K562 (cell line): ENCODE measurements around the gene ZNF609. TPM values are rescaled to one million over a fixed set of nuclear protein-coding genes. Genes with fewer than 3 reads are reported as not detected.

Experiments
- ATAC-seq: fragments of 200-7000 bp; cut with Tn5 transposase; 3 replicates; pipeline ENCODE4 v1.9.1; 2020; ENCODE audit warnings: moderate library complexity
- BruUV-seq: library from RNA; stranded (reverse); fragments of 400-500 nt; replicated peaks from 2 replicates; lab custom pipeline; 2021; lab: Mats Ljungman, UMichigan
- CTCF ChIA-PET: fragments of 300-600 bp; formaldehyde crosslinking; extraction: SDS; loops from one replicate; lab custom pipeline; 2021; ENCODE audit warnings: low intra/inter-chr PET ratio; lab: Yijun Ruan, JAX
- POLR2A ChIA-PET: fragments of 300-600, 350-650 bp; sonication (Branson Sonifier 250); formaldehyde crosslinking; extraction: SDS; loops from one replicate; lab custom pipeline; 2021; ENCODE audit warnings: antibody characterized with exemption, inconsistent platforms; lab: Yijun Ruan, JAX
- DNase-seq, 4 experiments: peaks; one replicate each; pipeline versions ENCODE4 v3.0.0 to v3.0.0-alpha.2; 2011 to 2018; ENCODE audit warnings: low spot score in 3 of 4, mixed read lengths in 3 of 4; ENCODE audit errors: extremely low read depth in 1 of 4
- FAIRE-seq: peaks from 2 replicates; lab custom pipeline; 2011; peaks lifted over from hg19 to GRCh38; lab: Jason Lieb, UNC
- H2AFZ ChIP-seq: 2 replicates; pipeline ENCODE4 v1.6.0; 2011; ENCODE audit warnings: low read depth, low read length, control low read depth, inconsistent platforms
- H3K27ac ChIP-seq: fragments of 200-600 bp; 3 replicates; pipeline ENCODE4 v1.8.0; 2011; ENCODE audit warnings: low read depth, mild to moderate bottlenecking, control low read depth, inconsistent platforms, low read length, moderate library complexity, mixed read lengths; ENCODE audit errors: extremely low read depth
- H3K27me3 ChIP-seq, 2 experiments: fragments of 300-600 bp in 1 of 2; 2 replicates in 1 of 2; 3 replicates in 1 of 2; pipeline versions ENCODE4 v1.6.0 to v1.8.0; 2011; ENCODE audit warnings: inconsistent platforms in 2 of 2, low read length in 2 of 2, mild to moderate bottlenecking in 1 of 2, mixed read lengths in 1 of 2, moderate library complexity in 1 of 2; ENCODE audit not compliant: control insufficient read depth in 2 of 2, insufficient read depth in 2 of 2
- H3K36me3 ChIP-seq: fragments of 300-600 bp; 3 replicates; pipeline ENCODE4 v1.8.0; 2011; ENCODE audit warnings: mild to moderate bottlenecking, low read length, inconsistent platforms; ENCODE audit not compliant: control insufficient read depth, insufficient read depth
- H3K4me1 ChIP-seq, 2 experiments: fragments of 200-600 bp in 1 of 2; replicated peaks in 1 of 2; 2 replicates in 1 of 2; 3 replicates in 1 of 2; pipeline versions ENCODE4 v1.5.1 to v1.8.0; 2011; ENCODE audit warnings: inconsistent platforms in 2 of 2, low read length in 2 of 2, mild to moderate bottlenecking in 1 of 2, mixed read lengths in 1 of 2, moderate library complexity in 1 of 2; ENCODE audit not compliant: control insufficient read depth in 2 of 2, insufficient read depth in 2 of 2
- H3K4me2 ChIP-seq: 2 replicates; pipeline ENCODE4 v1.6.1; 2011; ENCODE audit warnings: low read length, control low read depth, inconsistent platforms, mixed read lengths; ENCODE audit not compliant: insufficient read depth
- H3K4me3 ChIP-seq: fragments of 200-600 bp; sonication (generic), shearing (Covaris generic); 2 replicates; pipeline ENCODE4 v1.5.1; 2016; ENCODE audit warnings: control low read depth, inconsistent platforms
- H3K79me2 ChIP-seq: fragments of 200-600 bp; 3 replicates; pipeline ENCODE4 v1.8.0; 2011; ENCODE audit warnings: low read length, inconsistent platforms; ENCODE audit not compliant: control insufficient read depth, insufficient read depth
- H3K9ac ChIP-seq, 2 experiments: 2 replicates each; pipeline versions ENCODE4 v1.6.0 to v1.6.1; 2011; ENCODE audit warnings: low read depth in 2 of 2, low read length in 2 of 2, control low read depth in 1 of 2, inconsistent platforms in 1 of 2, mild to moderate bottlenecking in 1 of 2, mixed read lengths in 1 of 2; ENCODE audit not compliant: insufficient read depth in 1 of 2
- H3K9me1 ChIP-seq: one replicate; pipeline ENCODE4 v1.6.0; 2011; ENCODE audit warnings: inconsistent platforms, mild to moderate bottlenecking, low read length, moderate library complexity; ENCODE audit not compliant: control insufficient read depth, insufficient read depth
- H3K9me3 ChIP-seq: replicated peaks from 2 replicates; pipeline ENCODE4 v1.5.1; 2011; ENCODE audit warnings: low read depth, low read length, inconsistent platforms; ENCODE audit not compliant: control insufficient read depth, insufficient read depth
- H4K20me1 ChIP-seq: replicated peaks from 2 replicates; pipeline ENCODE4 v1.6.1; 2011; ENCODE audit warnings: low read length, inconsistent platforms, mixed read lengths; ENCODE audit not compliant: control insufficient read depth, insufficient read depth
- CBFA2T2 ChIP-seq: fragments of 450-650 bp; conservative IDR thresholded peaks from 2 replicates; pipeline ENCODE4 v1.6.1; 2017; ENCODE audit warnings: mild to moderate bottlenecking
- KAT2B ChIP-seq: IDR thresholded peaks from one replicate; pipeline ENCODE4 v1.6.1; 2012; ENCODE audit warnings: low read depth, mild to moderate bottlenecking, control low read depth, inconsistent platforms, low read length, moderate library complexity
- MCM5 ChIP-seq: fragments of 450-650 bp; IDR thresholded peaks from 2 replicates; pipeline ENCODE4 v1.6.1; 2016; ENCODE audit warnings: low read depth
- MNT ChIP-seq, 2 experiments: fragments of 450-650 bp; conservative IDR thresholded peaks; 2 replicates each; pipeline ENCODE4 v1.6.1; 2017; ENCODE audit warnings: mild to moderate bottlenecking in 2 of 2, moderate library complexity in 2 of 2
- PHF8 ChIP-seq: fragments of 200-600 bp; sonication (generic); IDR thresholded peaks from 2 replicates; pipeline ENCODE4 v1.6.1; 2012; ENCODE audit warnings: mixed run types, mild to moderate bottlenecking, inconsistent platforms, low read length, moderate library complexity, borderline replicate concordance
- RBM25 ChIP-seq: fragments of 200-400 bp; formaldehyde crosslinking; IDR thresholded peaks from 2 replicates; pipeline ENCODE4 v1.6.1; 2018; ENCODE audit warnings: low read length, low read depth, moderate library complexity; ENCODE audit not compliant: severe bottlenecking
- ZNF121 ChIP-seq: sonication (generic); formaldehyde crosslinking; conservative IDR thresholded peaks from 2 replicates; pipeline ENCODE4 v1.8.0; 2022; ENCODE audit warnings: missing genetic modification reagents
- ZNF592 ChIP-seq: fragments of 450-650 bp; IDR thresholded peaks from 2 replicates; pipeline ENCODE4 v1.6.1; 2017; ENCODE audit warnings: antibody characterized with exemption, mild to moderate bottlenecking
- WGBS: fragments of 100-300 bp; shearing (Covaris generic); methylation state at CpG from one replicate; pipeline ENCODE4 v1.1.6; 2016; ENCODE audit warnings: low coverage, mixed read lengths; ENCODE audit not compliant: insufficient coverage; ENCODE audit errors: missing lambda C conversion rate; 5-methylcytosine and 5-hydroxymethylcytosine counted together
- in situ Hi-C: fragments of 300-500 bp; cut with MboI; formaldehyde crosslinking; loops from 4 replicates; pipeline ENCODE4 v1.15.0; 2018; ENCODE audit warnings: inconsistent platforms, mixed read lengths
- intact Hi-C: fragments of 100-400 bp; cut with micrococcal nuclease; formaldehyde crosslinking; loops from 2 replicates; pipeline ENCODE4 v1.14.2; 2022
- polyA plus RNA-seq, 8 experiments: library from polyadenylated mRNA; depleted of rRNA in 4 of 8; stranded (reverse) in 5 of 8; unstranded in 3 of 8; fragments of >200 nt; fragmentation: Nextera tagmentation in 2 of 8; fragmentation: Illumina TruSeq in 1 of 8; extraction: Ambion mirVana in 2 of 8; extraction: Trizol in 1 of 8; gene quantifications; 2 replicates each; pipeline versions ENCODE4 v1.2.1 to v1.2.3, GENCODE V29; 2011 to 2014; ENCODE audit warnings: inconsistent platforms in 1 of 8, missing spikeins in 1 of 8
- total RNA-seq, 7 experiments: library from RNA; depleted of rRNA in 6 of 7; stranded (reverse); fragments of >200 nt in 6 of 7; fragmentation: Illumina TruSeq in 2 of 7; extraction: Trizol in 2 of 7; gene quantifications; 2 replicates each; pipeline versions ENCODE4 v1.2.1 to v1.2.3, GENCODE V29; 2011 to 2021; ENCODE audit warnings: low replicate concordance in 1 of 7

ZNF609 gene
- total and polyA plus RNA-seq, 9 of the 15 experiments (the other 6 are each of a cell fraction or from before 2014, with no cell fraction given), result 3.0 to 38.7 (median 17.8) TPM

GRCh38 chr15:64710676-64711428 is 250.5 kb downstream of the ZNF609 start (continued):
- TF ChIP-seq MCM5, result no peak

GRCh38 chr15:64712353-64712752 is 252.0 kb downstream of the ZNF609 start:
- in situ Hi-C loops, result no loop called here
- no peaks in the 10 kb centered on the region for H3K79me2 ChIP-seq
- CTCF ChIA-PET, result no interaction called here

More at GRCh38 chr15:64712353-64712752, 252.0 kb downstream of the ZNF609 start:
- Histone ChIP-seq H3K4me1 (no peaks in the 10 kb centered on the region), H3K27me3 (no peaks in the 10 kb centered on the region), H2AFZ (no peak overlapping the region), H3K4me3 (no peak overlapping the region), H3K9ac (no peak overlapping the region), H3K9me1 (no peaks in the 10 kb centered on the region), H3K36me3 (no peaks in the 10 kb centered on the region), H3K9me3 (no peaks in the 10 kb centered on the region), H3K27ac (no peak overlapping the region), H4K20me1 (no peaks in the 10 kb centered on the region), H3K4me2 (no peak overlapping the region)
- no TSS peak for BruUV-seq
- POLR2A ChIA-PET, result no interaction called here
- intact Hi-C loops, result no loop called here
- ATAC-seq, result no peak
- WGBS, result 45% methylated on average over 2 of the region's 2 CpGs
- no peak for FAIRE-seq
- no peak for DNase-seq
- TF ChIP-seq KAT2B (no peak), ZNF592 (no peak), ZNF121 (CRISPR knock-in tag) (peak; percentile 90), RBM25 (peak; percentile 21), PHF8 (no peak), CBFA2T2 (no peak), MNT (conservative IDR thresholded peaks at IDR 0.05) (no peak)
